Measurements from ENCODE around the gene TJP1. TPM values are rescaled to one million over a fixed set of nuclear protein-coding genes. Genes with fewer than 3 reads are reported as not detected.

Gene TJP1
- total RNA-seq, 1 donor from 2014 or later, result 91.7 TPM

- Mint-ChIP-seq H3K27me3 (ENCODE audit: low read depth) (no peaks in the 10 kb centered on the region), H3K9me3 (ENCODE audit: low read depth) (no peaks in the 10 kb centered on the region), H3K27ac (ENCODE audit: unreplicated experiment) (no peak overlapping the region), H3K4me3 (ENCODE audit: unreplicated experiment) (no peak overlapping the region), H3K36me3 (ENCODE audit: low read depth) (peaks cover 17% of the 10 kb centered on the region), H3K4me1 (ENCODE audit: low read depth) (peaks cover 35% of the 10 kb centered on the region)
- TF ChIP-seq CTCF (IDR thresholded peaks at IDR 0.05), result no peak
- no peak for DNase-seq (ENCODE audit: low spot score)
Measured at GRCh38 chr15:29695489-29696167, 126.6 kb downstream of the TJP1 start.

GRCh38 chr15:29693225-29693624 is 129.0 kb downstream of the TJP1 start:
- no peaks in the 10 kb centered on the region for H3K27me3 Mint-ChIP-seq (ENCODE audit: low read depth)
- no peak for TF ChIP-seq CTCF (IDR thresholded peaks at IDR 0.05)
- no peak for DNase-seq (ENCODE audit: low spot score)
- H3K36me3 Mint-ChIP-seq (ENCODE audit: low read depth), result peaks cover 8% of the 10 kb centered on the region
- no peak overlapping the region for H3K27ac Mint-ChIP-seq (ENCODE audit: unreplicated experiment)
- no peak overlapping the region for H3K4me3 Mint-ChIP-seq (ENCODE audit: unreplicated experiment)
- H3K9me3 Mint-ChIP-seq (ENCODE audit: low read depth), result no peaks in the 10 kb centered on the region
- H3K4me1 Mint-ChIP-seq (ENCODE audit: low read depth), result peaks cover 32% of the 10 kb centered on the region

GRCh38 chr15:29692527-29692926 is 129.7 kb downstream of the TJP1 start:
- peaks cover 5% of the 10 kb centered on the region for H3K36me3 Mint-ChIP-seq (ENCODE audit: low read depth)
- no peak overlapping the region for H3K4me3 Mint-ChIP-seq (ENCODE audit: unreplicated experiment)
- peak; percentile 51 for TF ChIP-seq CTCF (IDR thresholded peaks at IDR 0.05)
- H3K27ac Mint-ChIP-seq (ENCODE audit: unreplicated experiment), result no peak overlapping the region
- peaks cover 28% of the 10 kb centered on the region for H3K4me1 Mint-ChIP-seq (ENCODE audit: low read depth)
- no peak for DNase-seq (ENCODE audit: low spot score)
- no peaks in the 10 kb centered on the region for H3K27me3 Mint-ChIP-seq (ENCODE audit: low read depth)
- no peaks in the 10 kb centered on the region for H3K9me3 Mint-ChIP-seq (ENCODE audit: low read depth)

GRCh38 chr15:29690765-29691475 is 131.3 kb downstream of the TJP1 start:
- Mint-ChIP-seq H3K27me3 (ENCODE audit: low read depth) (no peaks in the 10 kb centered on the region), H3K9me3 (ENCODE audit: low read depth) (peaks cover 2% of the 10 kb centered on the region), H3K4me1 (ENCODE audit: low read depth) (peaks cover 33% of the 10 kb centered on the region), H3K4me3 (ENCODE audit: unreplicated experiment) (no peak overlapping the region), H3K36me3 (ENCODE audit: low read depth) (peaks cover 1% of the 10 kb centered on the region), H3K27ac (ENCODE audit: unreplicated experiment) (peak overlapping the region; percentile 33)
- DNase-seq (ENCODE audit: low spot score), result no peak
- no peak for TF ChIP-seq CTCF (IDR thresholded peaks at IDR 0.05)

- Mint-ChIP-seq H3K36me3 (ENCODE audit: low read depth) (peaks cover 1% of the 10 kb centered on the region), H3K9me3 (ENCODE audit: low read depth) (peaks cover 2% of the 10 kb centered on the region), H3K27me3 (ENCODE audit: low read depth) (no peaks in the 10 kb centered on the region), H3K27ac (ENCODE audit: unreplicated experiment) (no peak overlapping the region), H3K4me1 (ENCODE audit: low read depth) (peaks cover 34% of the 10 kb centered on the region), H3K4me3 (ENCODE audit: unreplicated experiment) (no peak overlapping the region)
- TF ChIP-seq CTCF (IDR thresholded peaks at IDR 0.05), result no peak
- no peak for DNase-seq (ENCODE audit: low spot score)
Measured at GRCh38 chr15:29689287-29689986, 132.8 kb downstream of the TJP1 start.
